HG03196 (cell line): ENCODE data around the gene PLCXD3.
"Not testable (repeated sequence)": the region's sequence is repeated elsewhere in the genome, so short reads cannot be mapped to it uniquely, and the experiment has no call there.

Source experiments
- ATAC-seq: cut with Tn5 transposase; IDR thresholded peaks from one replicate; pipeline ENCODE4 v1.9.1; 2021; ENCODE audit not compliant: unreplicated experiment

Gene PLCXD3

GRCh38 chr5:41356786-41357185, 153.6 kb downstream of the PLCXD3 start:
- ATAC-seq = no peak

- no peak for ATAC-seq
Observed at GRCh38 chr5:41349846-41350245, 160.6 kb downstream of the PLCXD3 start.

GRCh38 chr5:41347569-41347968, 162.8 kb downstream of the PLCXD3 start:
- ATAC-seq = no peak

GRCh38 chr5:41346609-41347008, 163.8 kb downstream of the PLCXD3 start:
- ATAC-seq = no peak

- no peak for ATAC-seq
Observed at GRCh38 chr5:41345295-41345694, 165.1 kb downstream of the PLCXD3 start.

GRCh38 chr5:41339339-41339738, 171.1 kb downstream of the PLCXD3 start:
- ATAC-seq = no peak

GRCh38 chr5:41338136-41338675, 172.2 kb downstream of the PLCXD3 start:
- no peak for ATAC-seq

- ATAC-seq = no peak
Observed at GRCh38 chr5:41337724-41338123, 172.7 kb downstream of the PLCXD3 start.

GRCh38 chr5:41337216-41337615, 173.2 kb downstream of the PLCXD3 start:
- no peak for ATAC-seq

- ATAC-seq = no peak
Observed at GRCh38 chr5:41336471-41336870, 173.9 kb downstream of the PLCXD3 start.

- ATAC-seq = no peak
Observed at GRCh38 chr5:41335596-41336181, 174.7 kb downstream of the PLCXD3 start.

GRCh38 chr5:41334758-41335157, 175.6 kb downstream of the PLCXD3 start:
- ATAC-seq = peak; percentile 74

GRCh38 chr5:41334221-41334620, 176.2 kb downstream of the PLCXD3 start:
- no peak for ATAC-seq

GRCh38 chr5:41325074-41325473, 185.3 kb downstream of the PLCXD3 start:
- ATAC-seq = no peak

- ATAC-seq = not testable (repeated sequence)
Observed at GRCh38 chr5:41322826-41323225, 187.6 kb downstream of the PLCXD3 start.

GRCh38 chr5:41312478-41313060, 197.8 kb downstream of the PLCXD3 start:
- ATAC-seq = no peak

- ATAC-seq = no peak
Observed at GRCh38 chr5:41312066-41312465, 198.3 kb downstream of the PLCXD3 start.

GRCh38 chr5:41309275-41309674, 201.1 kb downstream of the PLCXD3 start:
- ATAC-seq = no peak

- no peak for ATAC-seq
Observed at GRCh38 chr5:41306005-41306404, 204.4 kb downstream of the PLCXD3 start.

- no peak for ATAC-seq
Observed at GRCh38 chr5:41305056-41305455, 205.3 kb downstream of the PLCXD3 start.

GRCh38 chr5:41296066-41296465, 214.3 kb downstream of the PLCXD3 start:
- no peak for ATAC-seq

- no peak for ATAC-seq
Observed at GRCh38 chr5:41291323-41291722, 219.1 kb downstream of the PLCXD3 start.

- no peak for ATAC-seq
Observed at GRCh38 chr5:41290810-41291209, 219.6 kb downstream of the PLCXD3 start.
